ENCODE measurements around the gene SLC11A2. TPM values are rescaled to one million over a fixed set of nuclear protein-coding genes. Genes with fewer than 3 reads are reported as not detected.

The SLC11A2 gene
- total and polyA plus RNA-seq, 12 donors: 21.7 to 82.2 (median 49.7) TPM

- no peak for DNase-seq
- no peaks in the 10 kb centered on the region for H3K4me1 ChIP-seq (replicated peaks in 1 of 2)
- H3K9me3 ChIP-seq (replicated peaks in 1 of 3): no peaks in the 10 kb centered on the region
- H3K36me3 ChIP-seq (replicated peaks in 1 of 2): no peaks in the 10 kb centered on the region
- H3K27me3 ChIP-seq: no peaks in the 10 kb centered on the region
- intact Hi-C loops (cut with DNase I): no loop called here
- no peak overlapping the region for H3K4me3 ChIP-seq
- 73 to 75% (median 74%) methylated on average over 3 of the region's 3 CpGs for WGBS, 4 donors
- H3K27ac ChIP-seq: no peak overlapping the region
- TF ChIP-seq CTCF (IDR thresholded peaks at IDR 0.05): no peak
- TF ChIP-seq POLR2A (IDR thresholded peaks at IDR 0.05): no peak
These were observed 10.1 kb upstream of the SLC11A2 start for GRCh38 chr12:51036279-51036678.

GRCh38 chr12:51033457-51034089, 7.4 kb upstream of the SLC11A2 start:
- no peak for DNase-seq
- Histone ChIP-seq H3K4me1 (replicated peaks in 1 of 2) (no peaks in the 10 kb centered on the region), H3K27me3 (no peaks in the 10 kb centered on the region), H3K4me3 (no peak overlapping the region), H3K36me3 (replicated peaks in 1 of 2) (no peaks in the 10 kb centered on the region), H3K27ac (no peak overlapping the region), H3K9me3 (replicated peaks in 1 of 3) (no peaks in the 10 kb centered on the region)
- 88 to 95% (median 92%) methylated on average over 4 of the region's 4 CpGs for WGBS, 4 donors
- intact Hi-C loops (cut with DNase I): no loop called here
- no peak for TF ChIP-seq CTCF (IDR thresholded peaks at IDR 0.05)
- TF ChIP-seq POLR2A (IDR thresholded peaks at IDR 0.05): no peak

- no peak for DNase-seq
- no peaks in the 10 kb centered on the region for H3K9me3 ChIP-seq (replicated peaks in 1 of 3)
- H3K4me1 ChIP-seq (replicated peaks in 1 of 2): no peaks in the 10 kb centered on the region
- no peak overlapping the region for H3K4me3 ChIP-seq
- H3K27ac ChIP-seq: no peak overlapping the region
- 68 to 90% (median 76%) methylated on average over 2 of the region's 2 CpGs for WGBS, 4 donors
- no peaks in the 10 kb centered on the region for H3K27me3 ChIP-seq
- TF ChIP-seq CTCF (IDR thresholded peaks at IDR 0.05) (no peak), POLR2A (IDR thresholded peaks at IDR 0.05) (no peak)
- H3K36me3 ChIP-seq (replicated peaks in 1 of 2): no peaks in the 10 kb centered on the region
- intact Hi-C loops (cut with DNase I): no loop called here
These were observed 6.9 kb upstream of the SLC11A2 start for GRCh38 chr12:51033048-51033447.

GRCh38 chr12:51028813-51029150, 2.6 kb upstream of the SLC11A2 start:
- H3K27me3 ChIP-seq: no peaks in the 10 kb centered on the region
- intact Hi-C loops (cut with DNase I): no loop called here
- DNase-seq: no peak
- H3K27ac ChIP-seq: no peak overlapping the region
- H3K4me3 ChIP-seq: no peak overlapping the region
- 54 to 75% (median 64%) methylated on average over 5 of the region's 5 CpGs for WGBS, 4 donors
- TF ChIP-seq POLR2A (IDR thresholded peaks at IDR 0.05) (no peak), CTCF (IDR thresholded peaks at IDR 0.05) (no peak)
- H3K36me3 ChIP-seq (replicated peaks in 1 of 2): no peaks in the 10 kb centered on the region
- no peaks in the 10 kb centered on the region for H3K9me3 ChIP-seq (replicated peaks in 1 of 3)
- peaks cover 5% of the 10 kb centered on the region in 2 donors for H3K4me1 ChIP-seq (replicated peaks in 1 of 2)
